Activated T-helper 1 cell treated with anti-CD3 and anti-CD28 coated beads, Interleukin-12 subunit alpha, Interleukin-12 subunit beta, Interleukin-2, Interleukin-4 antibody, amounts not matched to agents 30 ng/mL and 10 ng/mL and 1 ng/mL, durations not matched to agents 14 hours and 24 hours and 36 hours (primary cell): ENCODE data around the gene ASIC2. TPM values are rescaled to one million over a fixed set of nuclear protein-coding genes. Genes with fewer than 3 reads are reported as not detected.

Experiments used
- DNase-seq: peaks from one replicate; pipeline ENCODE4 v3.0.0; 2021; ENCODE audit warnings: low spot score
- H3K27ac Mint-ChIP-seq: one replicate; pipeline ENCODE4 v1.8.0; 2021; ENCODE audit warnings: mild to moderate bottlenecking, mixed read lengths
- H3K27me3 Mint-ChIP-seq: one replicate; pipeline ENCODE4 v1.8.0; 2022; ENCODE audit warnings: mild to moderate bottlenecking, moderate library complexity, mixed read lengths; ENCODE audit not compliant: insufficient read depth
- H3K36me3 Mint-ChIP-seq: one replicate; pipeline ENCODE4 v1.8.0; 2021; ENCODE audit warnings: low read depth, mixed read lengths
- H3K4me1 Mint-ChIP-seq: one replicate; pipeline ENCODE4 v1.8.0; 2021; ENCODE audit warnings: low read depth, mixed read lengths
- H3K4me3 Mint-ChIP-seq: one replicate; pipeline ENCODE4 v1.8.0; 2021; ENCODE audit warnings: mild to moderate bottlenecking, moderate library complexity, mixed read lengths
- H3K9me3 Mint-ChIP-seq: one replicate; pipeline ENCODE4 v1.8.0; 2021; ENCODE audit warnings: mixed read lengths
- intact Hi-C: fragments of 100-400 bp; cut with micrococcal nuclease; formaldehyde crosslinking; loops from one replicate; pipeline ENCODE4 v1.15.1; 2024
- total RNA-seq: library from RNA; stranded (reverse); gene quantifications from 2 replicates; pipeline ENCODE4 v1.2.3, GENCODE V29; 2022

ASIC2 gene
- total RNA-seq, 1 donor from 2014 or later = not detected

GRCh38 chr17:33072421-33073161 lies 220.5 kb downstream of the ASIC2 start:
- peaks cover 14% of the 10 kb centered on the region for H3K27me3 Mint-ChIP-seq
- H3K4me1 Mint-ChIP-seq = no peaks in the 10 kb centered on the region
- intact Hi-C loops = no loop called here
- no peaks in the 10 kb centered on the region for H3K36me3 Mint-ChIP-seq
- no peaks in the 10 kb centered on the region for H3K9me3 Mint-ChIP-seq
- no peak for DNase-seq
- no peak overlapping the region for H3K27ac Mint-ChIP-seq
- H3K4me3 Mint-ChIP-seq = no peak overlapping the region

GRCh38 chr17:33071656-33072055 lies 221.4 kb downstream of the ASIC2 start:
- DNase-seq = no peak
- no peaks in the 10 kb centered on the region for H3K36me3 Mint-ChIP-seq
- H3K27me3 Mint-ChIP-seq = peaks cover 12% of the 10 kb centered on the region
- H3K4me1 Mint-ChIP-seq = no peaks in the 10 kb centered on the region
- no peaks in the 10 kb centered on the region for H3K9me3 Mint-ChIP-seq
- H3K27ac Mint-ChIP-seq = no peak overlapping the region
- intact Hi-C loops = no loop called here
- no peak overlapping the region for H3K4me3 Mint-ChIP-seq

- no peak for DNase-seq
- Mint-ChIP-seq H3K27ac (no peak overlapping the region), H3K4me3 (no peak overlapping the region), H3K27me3 (peaks cover 4% of the 10 kb centered on the region), H3K9me3 (no peaks in the 10 kb centered on the region), H3K36me3 (no peaks in the 10 kb centered on the region), H3K4me1 (no peaks in the 10 kb centered on the region)
- intact Hi-C loops = no loop called here
Observed at GRCh38 chr17:33057564-33057963, 235.5 kb downstream of the ASIC2 start.

- intact Hi-C loops = no loop called here
- Mint-ChIP-seq H3K36me3 (no peaks in the 10 kb centered on the region), H3K9me3 (no peaks in the 10 kb centered on the region), H3K27me3 (peaks cover 4% of the 10 kb centered on the region), H3K4me1 (no peaks in the 10 kb centered on the region), H3K4me3 (no peak overlapping the region), H3K27ac (no peak overlapping the region)
- DNase-seq = no peak
Observed at GRCh38 chr17:33056399-33057146, 236.5 kb downstream of the ASIC2 start.

GRCh38 chr17:33055746-33056145 lies 237.3 kb downstream of the ASIC2 start:
- Mint-ChIP-seq H3K36me3 (no peaks in the 10 kb centered on the region), H3K4me3 (no peak overlapping the region), H3K4me1 (no peaks in the 10 kb centered on the region), H3K9me3 (no peaks in the 10 kb centered on the region), H3K27ac (no peak overlapping the region), H3K27me3 (peaks cover 2% of the 10 kb centered on the region)
- DNase-seq = no peak
- intact Hi-C loops = no loop called here

- Mint-ChIP-seq H3K27me3 (no peaks in the 10 kb centered on the region), H3K4me1 (no peaks in the 10 kb centered on the region), H3K36me3 (no peaks in the 10 kb centered on the region), H3K4me3 (no peak overlapping the region), H3K9me3 (no peaks in the 10 kb centered on the region), H3K27ac (no peak overlapping the region)
- intact Hi-C loops = no loop called here
- DNase-seq = no peak
Observed at GRCh38 chr17:33055171-33055611, 237.9 kb downstream of the ASIC2 start.

GRCh38 chr17:33054412-33054811 lies 238.7 kb downstream of the ASIC2 start:
- intact Hi-C loops = no loop called here
- Mint-ChIP-seq H3K4me1 (no peaks in the 10 kb centered on the region), H3K36me3 (no peaks in the 10 kb centered on the region), H3K9me3 (no peaks in the 10 kb centered on the region), H3K4me3 (no peak overlapping the region), H3K27ac (no peak overlapping the region), H3K27me3 (no peaks in the 10 kb centered on the region)
- DNase-seq = no peak

- H3K4me3 Mint-ChIP-seq = no peak overlapping the region
Observed at GRCh38 chr17:33053676-33054075, 239.4 kb downstream of the ASIC2 start.

GRCh38 chr17:33052856-33053255 lies 240.2 kb downstream of the ASIC2 start:
- no peak for DNase-seq
- H3K27me3 Mint-ChIP-seq = no peaks in the 10 kb centered on the region
- no peaks in the 10 kb centered on the region for H3K4me1 Mint-ChIP-seq
- intact Hi-C loops = no loop called here
- H3K9me3 Mint-ChIP-seq = no peaks in the 10 kb centered on the region
- no peak overlapping the region for H3K4me3 Mint-ChIP-seq
- no peaks in the 10 kb centered on the region for H3K36me3 Mint-ChIP-seq
- H3K27ac Mint-ChIP-seq = no peak overlapping the region

More at GRCh38 chr17:33053676-33054075, 239.4 kb downstream of the ASIC2 start:
- H3K27ac Mint-ChIP-seq = no peak overlapping the region
- no peaks in the 10 kb centered on the region for H3K4me1 Mint-ChIP-seq
- no peaks in the 10 kb centered on the region for H3K9me3 Mint-ChIP-seq
- H3K27me3 Mint-ChIP-seq = no peaks in the 10 kb centered on the region
- no peaks in the 10 kb centered on the region for H3K36me3 Mint-ChIP-seq
- no peak for DNase-seq
- intact Hi-C loops = no loop called here

GRCh38 chr17:33050611-33051140 lies 242.4 kb downstream of the ASIC2 start:
- DNase-seq = no peak
- Mint-ChIP-seq H3K4me1 (no peaks in the 10 kb centered on the region), H3K9me3 (no peaks in the 10 kb centered on the region), H3K27me3 (peaks cover 2% of the 10 kb centered on the region), H3K36me3 (no peaks in the 10 kb centered on the region), H3K4me3 (no peak overlapping the region), H3K27ac (no peak overlapping the region)
- intact Hi-C loops = no loop called here

GRCh38 chr17:33049781-33050414 lies 243.2 kb downstream of the ASIC2 start:
- no peaks in the 10 kb centered on the region for H3K4me1 Mint-ChIP-seq
- no peak overlapping the region for H3K4me3 Mint-ChIP-seq
- intact Hi-C loops = no loop called here

GRCh38 chr17:33046361-33047255 lies 246.5 kb downstream of the ASIC2 start:
- DNase-seq = no peak
- intact Hi-C loops = no loop called here
- no peaks in the 10 kb centered on the region for H3K9me3 Mint-ChIP-seq
- no peak overlapping the region for H3K27ac Mint-ChIP-seq
- H3K4me1 Mint-ChIP-seq = no peaks in the 10 kb centered on the region
- peaks cover 2% of the 10 kb centered on the region for H3K27me3 Mint-ChIP-seq
- H3K4me3 Mint-ChIP-seq = no peak overlapping the region
- no peaks in the 10 kb centered on the region for H3K36me3 Mint-ChIP-seq

More at GRCh38 chr17:33049781-33050414, 243.2 kb downstream of the ASIC2 start:
- no peaks in the 10 kb centered on the region for H3K9me3 Mint-ChIP-seq
- DNase-seq = no peak
- H3K27ac Mint-ChIP-seq = no peak overlapping the region
- peaks cover 2% of the 10 kb centered on the region for H3K27me3 Mint-ChIP-seq
- H3K36me3 Mint-ChIP-seq = no peaks in the 10 kb centered on the region
